Measurements from ENCODE around the gene HSFX1. TPM values are rescaled to one million over a fixed set of nuclear protein-coding genes. Genes with fewer than 3 reads are reported as not detected.
"Not testable (repeated sequence)": the region's sequence is repeated elsewhere in the genome, so short reads cannot be mapped to it uniquely, and the experiment has no call there.

The HSFX1 gene
- total RNA-seq, 2 donors from 2014 or later, result 3.2 to 3.4 TPM

GRCh38 chrX:149759824-149760223 lies 14.0 kb upstream of the HSFX1 start:
- WGBS, 2 experiments (ENCODE audit: insufficient coverage in 1 of 2, insufficient read length in 1 of 2), result 91 to 94% methylated on average over 3 to 7 of the region's 7 CpGs
- Mint-ChIP-seq H3K36me3 (ENCODE audit: low read depth) (no peaks in the 10 kb centered on the region), H3K4me1 (no peaks in the 10 kb centered on the region), H3K4me3 (no peak overlapping the region), H3K27me3 (ENCODE audit: insufficient read depth) (no peaks in the 10 kb centered on the region), H3K27ac (no peak overlapping the region), H3K9me3 (peaks cover 64% of the 10 kb centered on the region)
- no peak overlapping the region for H3K9ac ChIP-seq (ENCODE audit: extremely low read depth, low read length, poor library complexity, severe bottlenecking)
- no peak overlapping the region for H3K27ac ChIP-seq (ENCODE audit: low read depth, low read length)
- no peaks in the 10 kb centered on the region for H3K9me3 ChIP-seq (ENCODE audit: control insufficient read depth, low read length)
- H3K4me1 ChIP-seq (ENCODE audit: control insufficient read depth, insufficient read depth, low read length), result no peaks in the 10 kb centered on the region
- no peak for TF ChIP-seq CTCF (conservative IDR thresholded peaks at IDR 0.05)
- no peak overlapping the region for H3K4me3 ChIP-seq (ENCODE audit: low read length)
- H3K36me3 ChIP-seq (ENCODE audit: control insufficient read depth, insufficient read depth, low read length), result no peaks in the 10 kb centered on the region
- peak; percentile 5 for DNase-seq
- no peaks in the 10 kb centered on the region for H3K27me3 ChIP-seq (ENCODE audit: control insufficient read depth, insufficient read depth, low read length, poor library complexity, severe bottlenecking)

DNA sequence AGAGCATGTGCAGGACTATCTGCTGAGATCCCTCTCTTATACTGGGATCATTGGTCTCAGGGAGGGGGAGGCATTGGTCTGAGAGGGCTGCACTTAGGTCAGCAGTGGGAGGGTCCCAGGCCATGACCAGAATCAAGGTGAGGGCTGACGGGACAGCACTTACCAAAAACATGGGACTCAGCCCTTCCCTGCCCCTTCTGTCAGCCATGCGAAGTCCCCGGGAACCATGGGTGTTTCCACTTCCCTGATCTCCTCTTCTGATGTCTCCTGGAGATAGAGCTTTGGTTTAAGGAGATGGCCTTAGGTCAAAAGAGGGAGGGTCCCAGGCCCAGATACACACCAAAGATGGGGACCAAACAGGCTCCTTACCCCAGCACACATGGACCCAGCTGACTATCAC lies 12.9 kb upstream of the HSFX1 start:
- no peaks in the 10 kb centered on the region for H3K36me3 Mint-ChIP-seq (ENCODE audit: low read depth)
- peak; percentile 12 for DNase-seq

GRCh38 chrX:149761858-149762674 lies 11.8 kb upstream of the HSFX1 start:
- peak; percentile 10 for DNase-seq

More for the DNA sequence above, 12.9 kb upstream of the HSFX1 start:
- WGBS, 2 experiments (ENCODE audit: insufficient coverage in 1 of 2, insufficient read length in 1 of 2), result 92% methylated on average over 2 of the region's 3 CpGs; no CpG with 5 or more reads in 1 of the 2 experiments
- no peaks in the 10 kb centered on the region for H3K4me1 ChIP-seq (ENCODE audit: control insufficient read depth, insufficient read depth, low read length)
- H3K36me3 ChIP-seq (ENCODE audit: control insufficient read depth, insufficient read depth, low read length), result no peaks in the 10 kb centered on the region
- H3K4me3 Mint-ChIP-seq, result no peak overlapping the region
- no peaks in the 10 kb centered on the region for H3K27me3 Mint-ChIP-seq (ENCODE audit: insufficient read depth)
- H3K9me3 Mint-ChIP-seq, result peaks cover 65% of the 10 kb centered on the region
- TF ChIP-seq CTCF (conservative IDR thresholded peaks at IDR 0.05), result no peak
- no peak overlapping the region for H3K9ac ChIP-seq (ENCODE audit: extremely low read depth, low read length, poor library complexity, severe bottlenecking)
- H3K27ac Mint-ChIP-seq, result no peak overlapping the region
- H3K27me3 ChIP-seq (ENCODE audit: control insufficient read depth, insufficient read depth, low read length, poor library complexity, severe bottlenecking), result no peaks in the 10 kb centered on the region
- H3K9me3 ChIP-seq (ENCODE audit: control insufficient read depth, low read length), result no peaks in the 10 kb centered on the region
- no peak overlapping the region for H3K4me3 ChIP-seq (ENCODE audit: low read length)
- H3K27ac ChIP-seq (ENCODE audit: low read depth, low read length), result no peak overlapping the region
- no peaks in the 10 kb centered on the region for H3K4me1 Mint-ChIP-seq

More at GRCh38 chrX:149761858-149762674, 11.8 kb upstream of the HSFX1 start:
- 95 to 100% methylated on average over 4 to 13 of the region's 22 CpGs for WGBS, 2 experiments (ENCODE audit: insufficient coverage in 1 of 2, insufficient read length in 1 of 2)
- H3K36me3 ChIP-seq (ENCODE audit: control insufficient read depth, insufficient read depth, low read length); H3K4me1 ChIP-seq (ENCODE audit: control insufficient read depth, insufficient read depth, low read length); H3K27me3 Mint-ChIP-seq (ENCODE audit: insufficient read depth); H3K9me3 ChIP-seq (ENCODE audit: control insufficient read depth, low read length); H3K27ac Mint-ChIP-seq; H3K4me3 ChIP-seq (ENCODE audit: low read length); H3K27me3 ChIP-seq (ENCODE audit: control insufficient read depth, insufficient read depth, low read length, poor library complexity, severe bottlenecking); H3K9ac ChIP-seq (ENCODE audit: extremely low read depth, low read length, poor library complexity, severe bottlenecking); H3K36me3 Mint-ChIP-seq (ENCODE audit: low read depth); H3K4me3 Mint-ChIP-seq; H3K27ac ChIP-seq (ENCODE audit: low read depth, low read length); H3K4me1 Mint-ChIP-seq: not testable (repeated sequence)
- H3K9me3 Mint-ChIP-seq, result peaks cover 60% of the 10 kb centered on the region

Measured in endodermal cell (in vitro differentiated cells).